ENCODE measurements around the gene SRGAP3.

- TF ChIP-seq, protein P1, sequence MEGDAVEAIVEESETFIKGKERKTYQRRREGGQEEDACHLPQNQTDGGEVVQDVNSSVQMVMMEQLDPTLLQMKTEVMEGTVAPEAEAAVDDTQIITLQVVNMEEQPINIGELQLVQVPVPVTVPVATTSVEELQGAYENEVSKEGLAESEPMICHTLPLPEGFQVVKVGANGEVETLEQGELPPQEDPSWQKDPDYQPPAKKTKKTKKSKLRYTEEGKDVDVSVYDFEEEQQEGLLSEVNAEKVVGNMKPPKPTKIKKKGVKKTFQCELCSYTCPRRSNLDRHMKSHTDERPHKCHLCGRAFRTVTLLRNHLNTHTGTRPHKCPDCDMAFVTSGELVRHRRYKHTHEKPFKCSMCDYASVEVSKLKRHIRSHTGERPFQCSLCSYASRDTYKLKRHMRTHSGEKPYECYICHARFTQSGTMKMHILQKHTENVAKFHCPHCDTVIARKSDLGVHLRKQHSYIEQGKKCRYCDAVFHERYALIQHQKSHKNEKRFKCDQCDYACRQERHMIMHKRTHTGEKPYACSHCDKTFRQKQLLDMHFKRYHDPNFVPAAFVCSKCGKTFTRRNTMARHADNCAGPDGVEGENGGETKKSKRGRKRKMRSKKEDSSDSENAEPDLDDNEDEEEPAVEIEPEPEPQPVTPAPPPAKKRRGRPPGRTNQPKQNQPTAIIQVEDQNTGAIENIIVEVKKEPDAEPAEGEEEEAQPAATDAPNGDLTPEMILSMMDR (IDR thresholded peaks at IDR 0.05): no peak
- TF ChIP-seq POLR2A (IDR thresholded peaks at IDR 0.05): no peak
Measured at GRCh38 chr3:8993331-8993730, 256.1 kb downstream of the SRGAP3 start.

Data from uterus (tissue), 2 donors.